SK-N-MC (cell line): ENCODE data around the gene CORT.

Experiments used
- EZH2 ChIP-seq: fragments of 200-600 bp; sonication (generic); IDR thresholded peaks from one replicate; pipeline ENCODE4 v1.6.1; 2017; ENCODE audit warnings: antibody characterized with exemption
- POLR2AphosphoS5 ChIP-seq: IDR thresholded peaks from 2 replicates; pipeline ENCODE4 v1.6.1; 2012; ENCODE audit warnings: mild to moderate bottlenecking, low read depth, low read length, borderline replicate concordance

GRCh38 chr1:10407201-10407600 is 42.6 kb upstream of the CORT start:
- TF ChIP-seq POLR2AphosphoS5 (no peak), EZH2 (no peak)
